22Rv1 (cell line): ENCODE results near the gene CISD3.

Experiments used
- CTCF ChIP-seq: fragments of 450-650 bp; IDR thresholded peaks from 2 replicates; pipeline ENCODE4 v1.5.1; 2017; ENCODE audit warnings: mild to moderate bottlenecking
- ZFX ChIP-seq: fragments of 450-650 bp; IDR thresholded peaks from 2 replicates; pipeline ENCODE4 v1.6.1; 2017; ENCODE audit warnings: antibody characterized with exemption, borderline replicate concordance

DNA sequence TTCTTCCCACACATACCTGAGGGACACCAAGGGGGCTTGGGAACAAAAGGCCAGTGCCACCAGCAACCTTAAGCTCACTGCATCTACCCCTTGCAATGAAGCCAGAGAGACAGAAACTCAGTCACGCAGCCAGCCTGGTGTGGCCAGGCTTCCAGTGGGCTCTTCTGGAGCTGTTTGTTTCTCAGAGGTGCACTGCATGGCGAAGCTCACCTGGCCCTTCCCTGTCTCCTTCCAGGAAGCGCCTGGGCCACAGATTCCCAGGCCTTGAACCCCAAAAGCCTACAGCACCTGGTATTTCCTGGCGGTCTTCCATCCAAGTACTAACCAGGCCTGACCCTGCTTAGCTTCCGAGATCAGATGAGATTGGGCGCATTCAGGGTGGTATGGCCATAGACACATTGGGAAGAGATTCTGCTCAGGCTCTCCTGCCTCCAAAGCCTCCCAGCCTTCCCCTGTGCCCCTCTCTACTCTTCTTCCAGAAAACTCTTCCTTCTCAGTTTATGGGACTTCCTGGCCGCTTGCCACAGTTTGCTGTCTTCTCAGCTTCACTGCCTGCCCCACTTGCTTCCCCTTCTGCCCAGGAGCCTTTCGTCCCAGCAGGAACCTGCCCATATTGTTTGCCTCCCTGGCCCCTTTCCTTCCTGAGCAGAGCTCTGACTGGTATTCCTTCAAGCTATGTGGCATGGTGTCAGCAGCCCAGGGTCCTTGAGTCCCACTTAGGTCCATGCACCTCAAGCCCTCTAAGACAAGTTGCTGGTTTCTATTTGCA is 1.6 kb downstream of the CISD3 start:
- TF ChIP-seq CTCF: no peak
- TF ChIP-seq ZFX: no peak
